Chondrocyte (in vitro differentiated cells): ENCODE data around the gene MYL5. TPM values are rescaled to one million over a fixed set of nuclear protein-coding genes. Genes with fewer than 3 reads are reported as not detected.

Source experiments
- DNase-seq: peaks from one replicate; pipeline ENCODE4 v3.0.0; 2021; ENCODE audit warnings: mixed read lengths, low spot score
- H3K27ac Mint-ChIP-seq: one replicate; pipeline ENCODE4 v1.8.0; 2021; ENCODE audit warnings: mild to moderate bottlenecking, moderate library complexity, mixed read lengths; ENCODE audit not compliant: unreplicated experiment
- H3K27me3 Mint-ChIP-seq: 2 replicates; pipeline ENCODE4 v1.8.0; 2021; ENCODE audit warnings: low read depth, mixed read lengths
- H3K36me3 Mint-ChIP-seq: 2 replicates; pipeline ENCODE4 v1.8.0; 2021; ENCODE audit warnings: low read depth, mixed read lengths
- H3K4me1 Mint-ChIP-seq: 2 replicates; pipeline ENCODE4 v1.8.0; 2021; ENCODE audit warnings: low read depth, mild to moderate bottlenecking, mixed read lengths
- H3K4me3 Mint-ChIP-seq: one replicate; pipeline ENCODE4 v1.8.0; 2021; ENCODE audit warnings: mild to moderate bottlenecking, moderate library complexity, mixed read lengths; ENCODE audit not compliant: unreplicated experiment
- H3K9me3 Mint-ChIP-seq: 2 replicates; pipeline ENCODE4 v1.8.0; 2021; ENCODE audit warnings: low read depth, mixed read lengths
- total RNA-seq: library from RNA; stranded (reverse); gene quantifications from 3 replicates; pipeline ENCODE4 v1.2.1, GENCODE V29; 2021
- TF ChIP-seq, protein P1 (sequence below): fragments of 200-600 bp; sonication (generic); IDR thresholded peaks from 2 replicates; pipeline ENCODE4 v1.5.0; 2021; ENCODE audit warnings: antibody characterized with exemption, mild to moderate bottlenecking, moderate library complexity

The MYL5 gene
- total RNA-seq, 1 donor from 2014 or later: 22.8 TPM

DNA sequence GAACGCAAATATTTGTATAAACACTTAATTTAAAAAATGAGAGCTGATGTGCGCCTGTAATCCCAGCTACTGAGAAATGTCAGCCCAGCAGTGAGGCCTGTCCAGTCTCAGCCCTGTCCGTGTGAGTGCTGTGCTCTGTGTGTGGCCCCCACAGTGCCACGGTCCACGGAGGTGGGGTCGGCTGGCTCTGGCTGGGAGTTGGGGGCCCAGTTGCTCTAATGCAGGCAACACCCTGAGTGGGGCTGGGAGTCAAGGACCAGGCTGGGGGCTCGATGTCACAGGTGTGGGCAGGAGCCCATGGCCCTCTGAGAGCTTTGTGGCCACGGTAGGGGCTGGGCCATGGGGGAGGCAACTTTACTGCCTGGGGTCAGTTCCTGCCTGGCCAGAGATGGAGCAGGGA, 44.1 kb downstream of the MYL5 start:
- Mint-ChIP-seq H3K36me3 (peaks cover 9% of the 10 kb centered on the region), H3K4me3 (no peak overlapping the region), H3K27ac (no peak overlapping the region), H3K9me3 (no peaks in the 10 kb centered on the region), H3K4me1 (peaks cover 41% of the 10 kb centered on the region), H3K27me3 (no peaks in the 10 kb centered on the region)
- TF ChIP-seq, protein P1, sequence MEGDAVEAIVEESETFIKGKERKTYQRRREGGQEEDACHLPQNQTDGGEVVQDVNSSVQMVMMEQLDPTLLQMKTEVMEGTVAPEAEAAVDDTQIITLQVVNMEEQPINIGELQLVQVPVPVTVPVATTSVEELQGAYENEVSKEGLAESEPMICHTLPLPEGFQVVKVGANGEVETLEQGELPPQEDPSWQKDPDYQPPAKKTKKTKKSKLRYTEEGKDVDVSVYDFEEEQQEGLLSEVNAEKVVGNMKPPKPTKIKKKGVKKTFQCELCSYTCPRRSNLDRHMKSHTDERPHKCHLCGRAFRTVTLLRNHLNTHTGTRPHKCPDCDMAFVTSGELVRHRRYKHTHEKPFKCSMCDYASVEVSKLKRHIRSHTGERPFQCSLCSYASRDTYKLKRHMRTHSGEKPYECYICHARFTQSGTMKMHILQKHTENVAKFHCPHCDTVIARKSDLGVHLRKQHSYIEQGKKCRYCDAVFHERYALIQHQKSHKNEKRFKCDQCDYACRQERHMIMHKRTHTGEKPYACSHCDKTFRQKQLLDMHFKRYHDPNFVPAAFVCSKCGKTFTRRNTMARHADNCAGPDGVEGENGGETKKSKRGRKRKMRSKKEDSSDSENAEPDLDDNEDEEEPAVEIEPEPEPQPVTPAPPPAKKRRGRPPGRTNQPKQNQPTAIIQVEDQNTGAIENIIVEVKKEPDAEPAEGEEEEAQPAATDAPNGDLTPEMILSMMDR: no peak
- DNase-seq: no peak

DNA sequence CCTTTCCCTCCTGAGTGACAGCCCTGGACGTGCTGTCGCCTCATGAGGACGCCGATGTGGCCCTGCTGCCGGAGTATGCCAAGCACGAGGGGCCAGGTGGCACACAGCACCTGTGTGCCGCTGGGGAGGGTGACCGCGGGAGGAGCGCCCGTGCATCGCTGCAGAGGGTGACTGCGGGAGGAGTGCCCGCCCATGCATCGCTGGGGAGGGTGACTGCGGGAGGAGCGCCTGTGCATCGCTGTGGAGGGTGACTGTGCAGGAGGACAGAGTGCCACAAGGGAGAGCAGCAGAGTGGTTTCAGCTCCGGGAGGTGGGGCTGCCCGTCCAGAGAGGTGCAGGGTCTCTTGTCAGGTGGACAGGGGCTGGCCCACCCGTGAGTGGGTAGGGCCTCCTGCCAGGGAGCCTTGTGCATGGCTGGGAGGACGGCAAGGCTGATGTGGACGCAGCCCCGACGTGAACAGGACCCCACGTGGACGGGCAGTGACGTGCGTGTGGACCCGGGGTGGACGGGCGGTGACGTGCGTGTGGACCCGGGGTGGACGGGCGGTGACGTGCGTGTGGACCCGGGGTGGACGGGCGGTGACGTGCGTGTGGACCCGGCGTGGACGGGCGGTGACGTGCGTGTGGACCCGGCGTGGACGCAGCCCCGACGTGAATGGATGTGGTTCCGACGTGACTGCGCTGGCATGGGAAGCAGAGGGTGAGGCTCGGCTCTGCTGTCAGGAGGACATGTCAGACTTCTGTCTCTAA, 45.9 kb downstream of the MYL5 start:
- Mint-ChIP-seq H3K4me1 (peaks cover 41% of the 10 kb centered on the region), H3K27me3 (no peaks in the 10 kb centered on the region), H3K36me3 (peaks cover 7% of the 10 kb centered on the region), H3K9me3 (no peaks in the 10 kb centered on the region), H3K27ac (peak overlapping the region; percentile 91), H3K4me3 (peak overlapping the region; percentile 19)
- TF ChIP-seq, protein P1: no peak
- no peak for DNase-seq

DNA sequence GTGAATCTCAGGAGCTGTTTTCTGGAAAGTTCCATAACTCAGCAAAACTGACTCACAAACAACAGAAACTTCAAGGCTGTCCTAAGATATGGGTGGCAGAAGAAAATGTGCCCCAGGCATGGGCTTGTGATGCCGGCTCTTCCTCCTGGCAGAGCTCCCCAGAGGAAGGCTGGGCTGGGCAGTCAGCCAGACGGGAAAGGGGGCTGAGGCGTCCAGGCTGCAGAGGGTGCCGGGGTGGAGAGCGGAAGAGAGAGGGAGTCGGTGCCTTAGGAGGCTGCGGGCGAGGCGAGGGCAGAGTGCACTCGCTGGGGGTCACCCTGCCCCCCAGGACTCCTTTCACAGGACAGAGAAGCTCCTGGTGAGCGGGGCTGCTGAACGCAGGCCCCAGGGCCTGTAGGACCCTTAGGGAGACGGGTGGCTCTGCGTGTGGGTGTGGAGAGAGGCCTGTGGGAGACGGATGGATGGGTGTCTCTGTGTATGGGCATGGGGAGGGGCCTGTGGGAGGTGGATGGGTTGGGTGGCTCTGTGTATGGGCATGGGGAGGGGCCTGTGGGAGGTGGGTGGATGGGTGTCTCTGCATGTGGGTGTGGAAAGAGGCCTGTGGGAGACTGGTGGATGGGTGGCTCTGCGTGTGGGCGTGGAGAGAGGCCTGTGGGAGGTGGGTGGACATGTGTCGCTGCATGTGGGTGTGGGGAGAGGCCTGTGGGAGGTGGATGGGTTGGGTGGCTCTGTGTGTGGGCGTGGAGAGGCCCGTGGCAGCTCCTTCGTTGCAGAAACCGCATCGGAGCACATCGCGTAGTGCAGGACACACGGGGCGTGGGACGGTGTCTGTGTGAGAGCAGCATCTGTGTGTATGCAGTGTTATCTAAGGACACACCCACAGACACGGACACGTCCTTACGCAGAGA, 47.2 kb downstream of the MYL5 start:
- Mint-ChIP-seq H3K9me3 (no peaks in the 10 kb centered on the region), H3K27me3 (no peaks in the 10 kb centered on the region), H3K36me3 (peaks cover 7% of the 10 kb centered on the region), H3K4me1 (peaks cover 48% of the 10 kb centered on the region), H3K4me3 (peak overlapping the region; percentile 9), H3K27ac (peak overlapping the region; percentile 91)
- no peak for DNase-seq
- TF ChIP-seq, protein P1: no peak

DNA sequence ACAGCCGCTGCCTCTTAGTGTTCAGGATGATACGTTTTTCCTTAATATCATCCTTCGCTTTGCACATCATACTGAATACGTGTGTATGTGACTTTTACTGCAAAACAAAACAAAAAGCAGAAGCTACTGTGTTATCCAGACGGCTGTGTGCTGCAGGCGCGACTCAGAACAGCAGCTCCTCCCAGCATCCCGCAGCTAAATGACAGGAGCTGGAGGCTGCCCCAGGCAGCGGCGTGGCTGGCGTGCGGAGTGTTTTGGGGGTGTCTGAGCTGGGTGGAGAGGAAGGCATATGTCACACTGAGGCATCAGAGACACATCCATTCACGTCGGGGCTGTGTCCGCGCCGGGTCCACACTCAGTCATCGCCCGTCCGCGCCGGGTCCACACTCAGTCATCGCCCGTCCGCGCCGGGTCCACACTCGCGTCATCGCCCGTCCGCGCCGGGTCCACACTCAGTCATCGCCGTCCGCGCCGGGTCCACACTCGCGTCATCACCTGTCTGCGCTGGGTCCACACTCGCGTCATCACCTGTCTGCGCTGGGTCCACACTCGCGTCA, 47.9 kb downstream of the MYL5 start:
- peaks cover 7% of the 10 kb centered on the region for H3K36me3 Mint-ChIP-seq
- H3K4me3 Mint-ChIP-seq: no peak overlapping the region
- no peak for DNase-seq
- no peaks in the 10 kb centered on the region for H3K27me3 Mint-ChIP-seq
- TF ChIP-seq, protein P1: no peak
- H3K4me1 Mint-ChIP-seq: peaks cover 54% of the 10 kb centered on the region
- H3K27ac Mint-ChIP-seq: no peak overlapping the region
- no peaks in the 10 kb centered on the region for H3K9me3 Mint-ChIP-seq

DNA sequence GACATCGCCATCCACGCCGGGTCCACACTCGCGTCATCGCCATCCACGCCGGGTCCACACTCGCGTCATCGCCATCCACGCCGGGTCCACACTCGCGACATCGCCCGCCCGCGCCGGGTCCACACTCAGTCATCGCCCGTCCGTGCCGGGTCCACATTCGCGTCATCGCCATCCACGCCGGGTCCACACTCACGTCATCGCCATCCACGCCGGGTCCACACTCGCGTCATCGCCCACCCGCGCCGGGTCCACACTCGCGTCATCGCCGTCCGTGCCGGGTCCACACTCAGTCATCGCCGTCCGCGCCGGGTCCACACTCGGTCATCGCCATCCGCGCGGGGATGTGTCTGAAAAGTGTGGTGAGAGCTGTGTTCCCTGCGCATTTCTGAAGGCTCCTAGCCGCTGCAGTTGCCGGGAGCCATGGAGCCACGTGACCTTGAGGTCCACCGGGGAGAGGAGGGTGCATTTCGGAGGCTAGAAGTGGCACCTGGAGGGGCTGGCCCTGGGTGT, 48.6 kb downstream of the MYL5 start:
- no peak for DNase-seq
- Mint-ChIP-seq H3K4me3 (no peak overlapping the region), H3K36me3 (peaks cover 7% of the 10 kb centered on the region), H3K4me1 (peaks cover 55% of the 10 kb centered on the region), H3K27ac (no peak overlapping the region), H3K9me3 (no peaks in the 10 kb centered on the region), H3K27me3 (no peaks in the 10 kb centered on the region)
- TF ChIP-seq, protein P1: no peak
